T-helper 9 cell (primary cell): ENCODE data around the gene HYAL3.
"Not testable (repeated sequence)": the region's sequence is repeated elsewhere in the genome, so short reads cannot be mapped to it uniquely, and the experiment has no call there.

ENCODE experiments used
- DNase-seq: peaks from one replicate; pipeline ENCODE4 v3.0.0-alpha.2; 2020

The HYAL3 gene

DNA sequence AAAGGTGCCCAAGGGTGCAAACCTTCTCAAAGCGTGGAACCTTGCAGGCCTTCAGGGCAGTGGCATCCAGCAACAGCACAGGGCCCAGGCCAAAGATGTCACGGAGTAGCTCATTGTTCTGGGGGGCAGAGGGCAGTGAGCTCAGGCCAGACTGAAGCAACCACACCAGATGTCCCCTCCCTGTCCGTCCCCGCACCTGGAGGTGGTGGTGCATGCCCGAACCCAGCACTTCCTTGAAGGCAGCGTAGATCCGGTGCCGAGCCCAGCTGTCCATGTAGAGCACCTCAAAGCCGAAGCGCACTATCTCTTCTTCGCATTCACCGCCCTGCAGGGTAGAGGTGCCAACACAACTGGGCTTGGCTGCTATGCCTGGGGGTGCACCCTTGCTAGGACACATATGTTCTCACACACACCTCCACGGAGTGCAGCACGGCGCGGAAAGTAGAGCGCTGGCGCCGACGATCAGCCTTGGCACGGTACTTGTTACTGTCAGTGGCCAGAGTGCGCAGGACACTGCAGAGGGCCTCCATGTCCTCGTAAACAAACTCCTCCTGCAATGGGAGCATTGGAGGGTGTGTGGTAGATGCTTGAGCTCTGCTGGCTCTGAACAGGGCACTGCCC is 10.7 kb downstream of the HYAL3 start:
- DNase-seq = no peak

DNA sequence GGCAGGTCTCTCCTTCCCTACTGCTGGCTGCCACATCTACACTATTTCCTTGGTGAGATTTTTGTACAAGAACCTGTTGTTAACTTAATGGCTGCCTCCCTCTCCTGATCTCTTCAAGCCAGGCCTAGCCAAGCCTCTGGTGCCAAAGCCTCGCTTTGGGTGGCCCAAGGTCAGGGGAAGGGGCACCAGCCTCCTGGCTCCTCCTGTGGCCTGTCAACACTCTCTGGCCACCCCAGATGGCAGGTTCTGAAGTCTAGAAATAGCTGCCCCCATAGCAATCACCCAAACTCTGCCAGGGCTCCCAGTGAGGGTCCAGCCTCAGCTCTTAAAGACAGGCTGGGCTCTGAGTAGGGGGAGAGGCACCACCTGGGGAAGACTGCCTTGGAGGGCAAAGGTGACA is 11.9 kb downstream of the HYAL3 start:
- DNase-seq = no peak

DNA sequence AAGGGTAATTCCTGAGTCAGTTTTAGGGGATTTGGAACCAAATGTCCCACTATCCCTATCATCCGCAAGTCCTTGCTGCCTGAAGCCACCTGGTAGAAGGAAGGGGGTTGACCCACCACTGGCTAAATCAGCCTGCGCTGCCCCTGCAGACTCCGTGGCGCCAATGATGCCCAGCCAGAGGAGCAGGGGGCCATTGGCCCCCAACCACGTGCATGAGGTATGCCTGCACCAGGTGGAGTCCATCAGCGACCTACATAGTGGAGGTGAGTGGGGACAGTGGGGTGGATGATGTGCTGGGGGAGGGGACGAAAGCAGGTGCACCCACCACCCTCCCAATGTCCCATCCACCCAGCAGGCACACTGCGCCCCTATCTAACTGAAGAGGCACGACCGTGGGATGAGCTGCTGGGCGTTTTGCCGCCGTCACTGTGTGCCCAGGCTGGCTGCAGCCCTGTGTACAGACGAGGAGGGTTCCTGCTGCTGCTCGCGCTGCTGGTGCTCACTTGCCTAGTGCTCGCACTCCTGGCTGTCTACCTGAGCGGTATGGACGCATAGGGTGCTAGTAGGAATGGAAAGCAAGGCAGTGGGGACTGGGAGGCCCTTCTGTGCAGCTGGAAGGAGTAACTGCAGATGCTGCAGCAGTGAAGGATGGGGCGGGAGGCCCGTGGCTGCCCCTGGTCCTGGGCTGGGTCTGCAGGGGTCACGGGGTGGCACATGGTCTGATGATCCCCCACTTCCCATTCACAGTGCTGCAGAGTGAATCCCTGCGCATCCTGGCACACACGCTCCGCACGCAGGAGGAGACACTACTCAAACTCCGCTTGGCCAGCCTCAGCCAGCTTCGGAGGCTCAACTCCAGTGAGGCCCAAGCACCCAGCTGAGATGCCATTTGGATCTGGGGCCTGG is 12.6 kb downstream of the HYAL3 start:
- no peak for DNase-seq

DNA sequence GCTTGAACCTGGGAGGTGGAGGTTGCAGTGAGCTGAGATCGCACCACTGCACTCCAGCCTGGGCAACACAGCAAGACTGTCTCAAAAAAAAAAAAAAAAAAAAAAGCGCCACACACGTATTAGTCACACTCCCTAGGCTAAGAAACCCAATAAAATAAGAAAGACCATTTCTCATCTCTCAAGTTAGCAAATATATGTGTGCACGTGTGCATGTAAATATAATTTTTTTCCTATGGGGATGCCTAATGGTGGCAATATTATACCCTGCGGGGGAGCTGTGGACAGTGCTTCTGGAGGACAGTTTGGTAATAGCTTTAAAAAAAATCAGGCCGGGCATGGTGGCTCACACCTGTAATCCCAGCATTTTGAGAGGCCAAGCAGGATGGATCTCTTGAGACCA is 15.1 kb downstream of the HYAL3 start:
- not testable (repeated sequence) for DNase-seq

DNA sequence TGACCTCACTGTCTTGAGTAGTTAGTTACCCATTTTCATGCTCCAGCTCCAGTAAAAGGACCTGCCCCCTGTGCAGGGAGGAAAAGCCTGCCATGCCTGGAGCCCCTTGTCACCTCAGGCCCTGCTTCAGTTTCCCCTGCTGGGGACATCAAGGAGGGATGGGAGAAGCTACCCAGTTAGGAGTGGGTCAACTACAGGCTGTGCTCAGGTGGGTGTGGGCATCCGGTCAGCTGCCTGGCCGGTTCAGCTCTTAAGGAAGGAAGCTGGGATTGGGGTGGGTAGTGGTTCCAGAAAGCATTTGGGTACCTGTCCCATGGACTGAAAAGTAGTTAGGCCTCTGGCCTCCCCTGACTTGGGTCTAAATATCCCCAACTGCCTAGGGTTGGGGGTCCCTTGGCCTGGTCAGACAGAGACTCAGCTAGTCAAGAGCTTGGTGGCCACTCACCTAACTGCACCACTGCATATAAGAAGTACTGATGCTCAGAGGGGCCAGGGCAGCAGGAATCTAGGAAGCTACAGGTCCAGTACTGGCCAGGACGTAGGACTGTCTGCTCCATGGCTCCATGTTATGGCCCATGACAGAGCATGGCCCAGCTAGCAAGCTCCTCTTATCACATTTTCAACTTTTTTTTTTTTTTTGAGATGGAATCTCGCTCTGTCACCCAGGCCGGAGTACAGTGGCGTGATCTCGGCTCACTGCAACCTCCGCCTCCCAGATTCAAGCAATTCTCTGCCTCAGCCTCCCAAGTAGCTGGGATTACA is 19.8 kb downstream of the HYAL3 start:
- DNase-seq = no peak

DNA sequence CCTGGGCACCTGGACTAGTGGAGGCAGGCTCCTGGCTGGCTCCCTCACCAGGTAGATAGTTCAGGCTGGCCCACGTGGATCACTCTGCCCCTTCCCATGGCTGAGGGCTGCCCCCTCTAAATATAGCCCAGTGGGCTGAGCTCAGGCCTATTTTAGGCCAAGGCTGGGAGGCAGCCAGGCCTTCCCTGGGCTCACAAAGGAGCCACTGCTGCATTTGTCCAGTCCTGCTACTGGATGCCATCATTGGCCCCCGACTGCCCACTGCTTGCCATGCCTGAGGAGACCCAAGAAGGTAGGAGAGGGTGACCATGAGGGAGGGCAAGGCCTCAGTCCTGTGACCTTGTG is 20.4 kb downstream of the HYAL3 start, which contains the start of gene LSMEM2:
Gene LSMEM2 (plus strand): TSS at position 208 of the 345 bp plus-strand sequence. CDS start 27 bp downstream, at position 235.
- DNase-seq = no peak

DNA sequence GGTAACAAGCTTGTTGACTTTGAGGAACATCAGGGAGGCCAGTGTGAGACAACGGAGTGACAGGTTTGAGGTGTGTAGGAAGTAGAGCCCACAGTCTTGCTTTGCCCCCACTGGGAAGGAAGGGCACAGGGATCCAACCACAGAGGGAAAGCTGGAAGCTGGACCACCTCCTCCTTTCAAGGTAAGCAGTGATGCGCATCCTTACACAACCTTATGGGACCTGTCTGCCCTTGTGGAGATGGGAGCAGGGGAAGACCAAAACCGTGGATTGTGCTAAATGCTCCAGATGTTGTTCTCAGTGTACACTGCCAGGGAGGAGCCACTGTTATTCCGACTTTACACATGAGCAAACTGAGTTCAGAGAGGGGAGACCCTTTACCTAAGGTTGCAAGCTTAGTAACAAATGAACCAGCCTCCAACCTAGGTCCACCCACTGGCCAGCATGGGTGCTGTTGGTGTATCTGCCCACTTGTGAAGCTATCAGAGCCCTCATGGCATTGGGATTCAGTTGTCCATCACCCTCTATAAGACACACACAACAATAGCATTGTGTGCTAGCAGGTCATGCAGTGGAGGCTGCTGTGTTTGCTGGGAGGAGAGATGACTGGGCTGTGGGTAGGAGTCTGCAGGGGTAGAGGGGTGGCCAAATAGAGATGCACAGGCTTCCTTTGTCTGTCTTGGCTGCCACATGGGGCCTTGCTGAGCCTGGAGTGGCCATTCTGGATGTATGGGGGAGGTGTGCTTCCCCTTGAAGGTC is 20.9 kb downstream of the HYAL3 start:
- DNase-seq = no peak

DNA sequence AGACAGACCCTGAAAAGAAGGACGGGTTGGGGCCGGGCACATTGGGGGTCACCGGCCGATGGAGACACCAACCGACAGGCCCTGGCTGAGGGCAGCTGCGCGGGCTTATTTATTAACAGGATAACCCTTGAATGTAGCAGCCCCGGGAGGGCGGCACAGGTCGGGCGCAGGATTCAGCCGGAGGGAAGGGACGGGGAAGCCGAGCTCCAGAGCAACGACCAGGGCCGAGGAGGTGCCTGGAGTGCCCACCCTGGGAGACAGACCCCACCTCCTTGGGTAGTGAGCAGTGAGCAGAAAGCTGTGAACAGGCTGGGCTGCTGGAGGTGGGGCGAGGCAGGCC is 22.5 kb downstream of the HYAL3 start:
- DNase-seq = no peak

DNA sequence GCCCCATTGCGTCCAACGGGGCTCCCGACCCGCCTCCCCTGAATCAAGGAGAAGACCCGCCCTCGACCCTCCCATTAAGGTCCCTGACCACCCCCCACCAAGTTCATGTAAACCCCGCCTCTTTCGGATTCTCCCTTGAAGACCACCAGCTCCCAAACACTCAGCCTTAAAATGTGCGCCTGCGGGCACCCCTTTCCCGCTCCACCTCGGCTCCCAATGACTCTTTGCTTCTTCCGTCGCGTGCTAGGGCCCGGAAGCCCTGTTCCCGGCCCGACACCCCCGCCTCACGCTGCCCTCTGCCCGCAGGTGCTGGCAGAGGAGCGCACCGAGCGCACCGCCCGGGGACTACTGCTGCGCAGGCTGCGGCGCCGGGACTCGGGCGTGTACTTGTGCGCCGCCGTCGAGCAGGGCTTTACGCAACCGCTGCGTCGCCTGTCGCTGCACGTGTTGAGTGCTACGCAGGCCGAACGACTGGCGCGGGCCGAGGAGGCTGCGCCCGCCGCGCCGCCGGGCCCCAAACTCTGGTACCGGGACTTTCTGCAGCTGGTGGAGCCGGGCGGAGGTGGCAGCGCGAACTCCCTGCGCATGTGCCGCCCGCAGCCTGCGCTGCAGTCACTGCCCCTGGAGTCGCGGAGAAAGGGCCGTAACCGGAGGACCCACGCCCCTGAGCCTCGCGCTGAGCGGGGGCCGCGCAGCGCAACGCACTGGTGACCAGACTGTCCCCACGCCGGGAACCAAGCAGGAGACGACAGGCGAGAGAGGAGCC is 23.0 kb downstream of the HYAL3 start:
- no peak for DNase-seq

DNA sequence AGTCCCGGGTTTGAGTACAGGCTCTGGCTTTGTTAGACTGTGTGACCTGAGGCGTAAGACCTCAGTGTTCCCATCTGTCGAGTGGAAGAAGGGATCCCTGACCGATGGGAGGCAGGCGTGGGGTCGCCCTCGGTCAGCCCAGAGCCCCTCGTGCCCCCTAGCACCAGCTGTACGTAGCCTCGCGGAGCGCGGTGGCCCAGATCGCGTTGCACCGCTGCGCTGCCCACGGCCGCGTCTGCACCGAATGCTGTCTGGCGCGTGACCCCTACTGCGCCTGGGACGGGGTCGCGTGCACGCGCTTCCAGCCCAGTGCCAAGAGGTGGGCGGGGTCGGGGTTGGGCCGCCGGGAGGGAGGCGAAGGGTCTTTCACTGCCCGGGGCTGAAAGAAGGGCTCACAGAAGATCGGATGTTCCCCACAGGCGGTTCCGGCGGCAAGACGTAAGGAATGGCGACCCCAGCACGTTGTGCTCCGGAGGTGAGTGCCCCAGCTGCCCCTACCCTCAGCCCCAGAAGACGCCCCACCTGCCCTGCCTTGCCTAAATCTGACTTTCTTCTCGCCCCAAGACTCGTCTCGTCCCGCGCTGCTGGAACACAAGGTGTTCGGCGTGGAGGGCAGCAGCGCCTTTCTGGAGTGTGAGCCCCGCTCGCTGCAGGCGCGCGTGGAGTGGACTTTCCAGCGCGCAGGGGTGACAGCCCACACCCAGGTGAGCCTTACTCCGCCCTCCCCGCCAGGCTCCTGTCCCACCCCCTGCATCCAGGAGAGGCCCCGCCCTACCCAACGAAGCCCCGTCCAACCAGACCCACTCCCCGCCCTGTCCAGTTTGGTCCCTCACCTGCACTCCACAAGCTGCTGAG is 23.8 kb downstream of the HYAL3 start:
- no peak for DNase-seq

DNA sequence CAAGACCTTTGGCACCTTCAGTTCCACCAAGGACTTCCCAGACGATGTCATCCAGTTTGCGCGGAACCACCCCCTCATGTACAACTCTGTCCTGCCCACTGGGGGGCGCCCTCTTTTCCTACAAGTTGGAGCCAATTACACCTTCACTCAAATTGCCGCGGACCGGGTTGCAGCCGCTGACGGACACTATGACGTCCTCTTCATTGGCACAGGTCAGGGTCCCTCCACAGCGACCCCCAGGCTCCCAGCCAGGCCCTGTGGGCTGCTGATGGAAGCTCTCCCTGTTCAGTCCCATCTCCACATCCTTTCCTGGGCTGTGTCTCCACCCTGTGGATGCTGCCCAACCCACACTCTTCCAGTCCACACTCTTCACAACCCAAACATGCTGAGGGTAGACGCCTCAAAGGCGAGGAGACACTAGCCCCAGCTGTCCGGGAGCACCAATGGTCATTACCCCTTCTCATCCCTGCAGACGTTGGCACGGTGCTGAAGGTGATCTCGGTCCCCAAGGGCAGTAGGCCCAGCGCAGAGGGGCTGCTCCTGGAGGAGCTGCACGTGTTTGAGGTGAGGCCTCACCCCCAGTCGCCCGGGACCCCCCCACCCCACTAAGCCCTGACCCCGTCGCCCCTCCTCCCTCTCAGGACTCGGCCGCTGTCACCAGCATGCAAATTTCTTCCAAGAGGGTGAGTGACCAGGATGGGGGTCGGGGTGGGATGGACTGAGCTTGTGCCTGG is 24.7 kb downstream of the HYAL3 start:
- peak; percentile 72 for DNase-seq

DNA sequence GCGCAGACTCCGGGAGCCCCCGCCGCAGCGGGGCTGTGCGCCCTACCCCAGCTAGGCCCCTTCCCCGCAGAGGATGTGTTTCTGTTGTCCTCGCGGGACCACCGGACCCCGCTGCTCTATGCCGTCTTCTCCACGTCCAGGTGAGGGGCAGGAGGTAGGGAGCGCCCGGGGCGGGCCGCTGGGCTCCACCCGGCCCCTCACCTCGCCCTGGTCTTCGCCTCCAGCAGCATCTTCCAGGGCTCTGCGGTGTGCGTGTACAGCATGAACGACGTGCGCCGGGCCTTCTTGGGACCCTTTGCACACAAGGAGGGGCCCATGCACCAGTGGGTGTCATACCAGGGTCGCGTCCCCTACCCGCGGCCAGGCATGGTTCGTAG is 25.5 kb downstream of the HYAL3 start:
- no peak for DNase-seq

DNA sequence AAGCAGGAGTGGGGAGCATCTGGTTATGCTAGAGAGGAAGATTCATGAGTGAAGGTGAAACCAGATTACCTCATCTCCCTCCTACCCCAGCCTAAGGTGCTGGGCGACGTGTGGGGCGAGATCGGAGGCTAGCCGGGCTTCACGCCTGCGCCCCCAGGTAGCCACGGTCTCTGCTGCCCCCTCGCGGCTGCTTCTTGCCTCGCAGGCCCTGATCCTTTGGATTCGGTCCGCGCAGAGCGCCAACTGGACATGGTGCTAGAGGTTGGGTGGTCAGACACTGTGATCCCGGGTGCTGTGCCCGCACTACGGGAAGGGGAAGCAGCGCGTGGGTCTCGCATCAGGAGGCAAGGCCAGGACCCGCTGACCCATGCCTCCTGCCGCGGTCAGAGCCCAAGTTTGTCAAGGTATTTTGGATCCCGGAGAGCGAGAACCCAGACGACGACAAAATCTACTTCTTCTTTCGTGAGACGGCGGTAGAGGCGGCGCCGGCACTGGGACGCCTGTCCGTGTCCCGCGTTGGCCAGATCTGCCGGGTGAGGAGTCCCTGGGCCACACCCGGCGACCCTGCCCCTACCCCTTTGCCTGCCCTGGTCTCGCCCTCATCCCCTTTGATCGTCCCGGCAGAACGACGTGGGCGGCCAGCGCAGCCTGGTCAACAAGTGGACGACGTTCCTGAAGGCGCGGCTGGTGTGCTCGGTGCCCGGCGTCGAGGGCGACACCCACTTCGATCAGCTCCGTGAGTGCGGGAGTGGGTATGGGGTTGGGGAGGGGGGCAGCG is 26.1 kb downstream of the HYAL3 start:
- peak; percentile 91 for DNase-seq

DNA sequence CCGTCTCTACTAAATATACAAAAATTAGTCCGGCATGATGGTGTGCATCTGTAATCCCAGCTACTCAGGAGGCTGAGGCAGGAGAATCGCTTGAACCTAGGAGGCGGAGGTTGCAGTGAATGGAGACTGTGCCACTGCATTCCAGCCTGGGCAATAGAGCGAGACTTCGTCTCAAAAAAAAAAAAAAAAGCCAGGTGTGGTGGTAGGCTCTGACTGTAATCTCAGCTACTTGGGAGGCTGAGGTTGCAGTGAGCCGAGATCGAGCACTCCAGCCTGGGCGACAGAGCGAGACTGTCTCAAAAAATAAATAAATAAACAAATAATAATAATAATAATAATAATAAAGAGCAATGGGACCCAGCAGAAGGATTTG is 26.7 kb downstream of the HYAL3 start:
- DNase-seq = not testable (repeated sequence)

DNA sequence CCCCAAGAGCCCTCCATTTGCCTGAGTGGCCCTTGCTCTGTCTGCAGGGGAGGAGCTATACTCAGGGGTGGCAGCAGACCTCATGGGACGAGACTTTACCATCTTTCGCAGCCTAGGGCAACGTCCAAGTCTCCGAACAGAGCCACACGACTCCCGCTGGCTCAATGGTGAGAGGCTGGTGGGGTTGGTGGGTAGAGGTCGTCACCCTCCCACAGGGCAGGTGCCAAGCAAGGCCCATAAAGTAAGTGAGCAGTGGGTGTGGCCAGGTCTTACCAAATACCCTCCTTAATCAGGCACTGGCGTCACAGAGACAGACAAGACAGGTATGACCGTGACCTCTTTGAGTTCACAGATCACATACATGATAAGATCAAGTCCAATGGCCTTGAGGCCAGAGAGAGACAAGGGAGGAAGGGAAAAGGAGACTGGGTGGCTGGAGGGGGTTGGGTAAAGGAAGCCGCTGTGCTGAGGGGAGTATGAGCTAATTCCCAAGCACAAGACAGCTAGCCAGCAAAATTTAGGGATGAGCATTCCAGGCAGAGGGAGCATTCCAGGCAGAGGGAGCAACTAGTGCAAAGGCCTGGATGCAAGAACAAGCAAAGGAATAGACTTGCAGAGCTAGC is 27.8 kb downstream of the HYAL3 start:
- DNase-seq = no peak

DNA sequence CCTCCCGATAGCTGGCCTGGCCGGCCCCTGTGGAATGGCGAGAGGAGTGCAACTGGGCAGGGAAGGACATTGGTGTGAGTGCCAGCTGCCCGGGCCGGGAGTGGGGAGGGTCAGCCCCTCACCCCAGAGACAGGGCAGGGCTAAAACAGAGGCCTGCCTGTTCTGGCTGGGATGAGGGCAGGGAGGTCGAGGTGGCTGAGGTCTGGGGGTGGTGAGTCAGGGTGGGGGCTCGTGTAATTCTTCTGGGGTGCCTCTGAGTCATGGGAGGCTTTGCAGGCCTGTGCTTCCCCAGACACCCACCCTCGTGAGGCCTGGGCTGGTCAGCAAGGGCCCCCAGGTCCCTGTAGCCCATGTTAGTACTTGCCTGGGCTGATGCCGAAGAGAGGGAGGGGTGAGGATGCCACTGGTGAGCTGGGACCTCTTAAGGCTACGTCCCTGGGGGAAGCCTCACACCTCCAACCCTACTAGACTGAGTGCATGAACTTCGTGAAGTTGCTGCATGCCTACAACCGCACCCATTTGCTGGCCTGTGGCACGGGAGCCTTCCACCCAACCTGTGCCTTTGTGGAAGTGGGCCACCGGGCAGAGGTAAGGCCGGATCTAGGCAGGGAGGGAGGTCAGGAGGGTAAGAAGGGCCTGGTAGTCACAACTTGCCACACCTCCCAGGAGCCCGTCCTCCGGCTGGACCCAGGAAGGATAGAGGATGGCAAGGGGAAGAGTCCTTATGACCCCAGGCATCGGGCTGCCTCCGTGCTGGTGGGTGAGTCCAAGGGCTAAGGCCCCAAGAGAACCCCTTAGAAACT is 28.6 kb downstream of the HYAL3 start:
- DNase-seq = no peak

DNA sequence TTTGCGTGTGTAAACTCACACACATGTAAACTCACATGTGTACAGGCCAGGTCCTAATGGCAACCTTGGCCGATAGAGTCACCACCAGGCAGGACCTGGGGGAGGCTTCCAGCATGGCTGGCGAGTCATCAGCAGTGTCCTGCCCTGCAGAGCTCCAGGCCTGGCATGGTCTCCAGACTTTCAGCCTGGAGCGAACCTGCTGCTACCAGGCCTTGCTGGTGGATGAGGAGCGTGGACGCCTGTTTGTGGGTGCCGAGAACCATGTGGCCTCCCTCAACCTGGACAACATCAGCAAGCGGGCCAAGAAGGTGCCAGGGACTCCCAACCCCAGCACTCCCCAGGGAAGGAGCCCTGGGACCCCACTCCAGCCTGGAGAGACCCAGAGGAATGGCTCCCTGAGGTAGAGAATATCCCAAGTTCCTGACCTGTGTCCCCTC is 29.2 kb downstream of the HYAL3 start:
- DNase-seq = no peak

DNA sequence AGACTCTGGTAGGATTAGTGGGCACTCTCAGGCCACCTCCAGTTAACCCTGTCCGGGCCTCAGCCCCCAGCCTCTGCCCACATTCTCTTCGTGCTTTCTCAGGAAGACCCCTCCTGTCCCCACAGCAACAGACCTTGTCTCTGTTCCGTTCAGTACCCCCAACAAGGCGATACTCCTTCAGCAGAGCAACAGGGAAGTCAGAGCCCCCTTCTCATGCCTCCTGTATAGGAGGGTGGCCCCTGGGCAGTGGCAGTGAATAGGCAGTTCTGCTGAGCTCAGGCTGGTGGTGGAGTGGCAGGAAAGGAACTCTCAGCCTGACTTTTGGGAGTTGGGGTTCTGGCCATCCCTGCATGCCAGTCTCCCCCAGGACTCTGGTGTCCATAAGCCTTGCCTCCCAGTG is 29.7 kb downstream of the HYAL3 start:
- DNase-seq = no peak
